SK-N-SH (cell line): Measurements from ENCODE around the gene FBN2. TPM values are rescaled to one million over a fixed set of nuclear protein-coding genes. Genes with fewer than 3 reads are reported as not detected.

Experiments
- CTCF ChIA-PET: fragments of 300-600, 350-600 bp; formaldehyde crosslinking; extraction: SDS; loops from one replicate; lab custom pipeline; 2021; lab: Yijun Ruan, JAX
- POLR2A ChIA-PET: fragments of 350-600 bp; sonication (Branson Sonifier 250); formaldehyde crosslinking; extraction: SDS; loops from one replicate; lab custom pipeline; 2020; ENCODE audit warnings: antibody characterized with exemption, inconsistent platforms; lab: Yijun Ruan, JAX
- DNase-seq: peaks from one replicate; pipeline ENCODE4 v3.0.0; 2012
- H2AFZ ChIP-seq: fragments of 200-600 bp; sonication (generic); 2 replicates; pipeline ENCODE4 v1.8.1; 2016; ENCODE audit warnings: antibody characterized with exemption, mild to moderate bottlenecking, low read depth
- H3F3A ChIP-seq: fragments of 200-600 bp; sonication (generic); replicated peaks from 2 replicates; pipeline ENCODE3; 2016; ENCODE audit warnings: antibody characterized with exemption, mild to moderate bottlenecking; ENCODE audit not compliant: insufficient read depth
- H3K27ac ChIP-seq, 2 experiments: fragments of 200-500 bp in 1 of 2; fragments of 200-600 bp in 1 of 2; sonication (Bioruptor generic) in 1 of 2; sonication (generic), shearing (Covaris generic) in 1 of 2; 2 replicates each; pipeline versions ENCODE4 v1.5.1 to v1.6.1; 2014 to 2016; ENCODE audit warnings: low read depth in 2 of 2, inconsistent platforms in 1 of 2, low read length in 1 of 2, mild to moderate bottlenecking in 1 of 2, mixed read lengths in 1 of 2
- H3K27me3 ChIP-seq: fragments of 200-600 bp; sonication (generic), shearing (Covaris generic); 2 replicates; pipeline ENCODE4 v1.6.1; 2016; ENCODE audit warnings: mixed run types; ENCODE audit not compliant: insufficient read depth
- H3K36me3 ChIP-seq, 2 experiments: fragments of 200-500 bp in 1 of 2; fragments of 200-600 bp in 1 of 2; sonication (Bioruptor generic) in 1 of 2; sonication (generic) in 1 of 2; replicated peaks in 1 of 2; 2 replicates each; pipeline versions ENCODE3 to v1.5.1; 2014 to 2016; ENCODE audit warnings: low read length in 1 of 2, mild to moderate bottlenecking in 1 of 2; ENCODE audit not compliant: insufficient read depth in 2 of 2, control insufficient read depth in 1 of 2
- H3K4me1 ChIP-seq, 2 experiments: fragments of 200-500 bp in 1 of 2; fragments of 200-600 bp in 1 of 2; sonication (Bioruptor generic) in 1 of 2; sonication (generic), shearing (Covaris generic) in 1 of 2; 2 replicates each; pipeline versions ENCODE4 v1.5.1 to v1.6.1; 2014 to 2016; ENCODE audit warnings: low read depth in 1 of 2, low read length in 1 of 2, mixed run types in 1 of 2; ENCODE audit not compliant: insufficient read depth in 2 of 2, control insufficient read depth in 1 of 2
- H3K4me2 ChIP-seq: fragments of 200-600 bp; sonication (generic), shearing (Covaris generic); 2 replicates; pipeline ENCODE4 v1.6.1; 2017; ENCODE audit warnings: mixed run types
- H3K4me3 ChIP-seq, 2 experiments: fragments of 200-500 bp in 1 of 2; fragments of 200-600 bp in 1 of 2; sonication (Bioruptor generic) in 1 of 2; sonication (generic), shearing (Covaris generic) in 1 of 2; 2 replicates each; pipeline versions ENCODE4 v1.5.1 to v1.8.1; 2014 to 2016; ENCODE audit warnings: low read depth in 2 of 2, inconsistent platforms in 1 of 2, low read length in 1 of 2, mild to moderate bottlenecking in 1 of 2, mixed read lengths in 1 of 2, moderate library complexity in 1 of 2
- H3K79me2 ChIP-seq: fragments of 200-600 bp; sonication (generic); 2 replicates; pipeline ENCODE4 v1.8.1; 2017; ENCODE audit warnings: mild to moderate bottlenecking; ENCODE audit not compliant: insufficient read depth
- H3K9ac ChIP-seq: fragments of 200-600 bp; sonication (generic); 2 replicates; pipeline ENCODE4 v1.6.1; 2017; ENCODE audit warnings: mixed run types
- H3K9me2 ChIP-seq: fragments of 200-600 bp; sonication (generic); 2 replicates; pipeline ENCODE4 v1.6.1; 2017; ENCODE audit warnings: mixed run types
- H3K9me3 ChIP-seq: fragments of 200-600 bp; sonication (generic); 2 replicates; pipeline ENCODE4 v1.6.1; 2017; ENCODE audit warnings: mixed run types, mild to moderate bottlenecking, moderate library complexity
- H4K20me1 ChIP-seq: fragments of 200-600 bp; sonication (generic); 2 replicates; pipeline ENCODE4 v1.6.1; 2017; ENCODE audit warnings: mild to moderate bottlenecking, mixed run types; ENCODE audit not compliant: insufficient read depth
- FOXJ3 ChIP-seq: sonication (generic); formaldehyde crosslinking; IDR thresholded peaks from 2 replicates; pipeline ENCODE4 v1.5.1; 2020; ENCODE audit warnings: mild to moderate bottlenecking, missing genetic modification reagents
- FOXM1 ChIP-seq: IDR thresholded peaks from 2 replicates; pipeline ENCODE4 v1.4.0; 2012; ENCODE audit warnings: low read depth, mild to moderate bottlenecking
- GABPA ChIP-seq: IDR thresholded peaks from 2 replicates; pipeline ENCODE4 v1.4.0; 2012; ENCODE audit warnings: low read depth, mild to moderate bottlenecking
- GATA2 ChIP-seq: sonication (generic); formaldehyde crosslinking; IDR thresholded peaks from 2 replicates; pipeline ENCODE4 v1.5.0; 2020; ENCODE audit warnings: mild to moderate bottlenecking, missing genetic modification reagents
- JUND ChIP-seq: IDR thresholded peaks from 2 replicates; pipeline ENCODE4 v1.4.0; 2012
- MAX ChIP-seq: IDR thresholded peaks from 2 replicates; pipeline ENCODE4 v1.4.0; 2012; ENCODE audit warnings: low read depth
- MEF2A ChIP-seq: IDR thresholded peaks from 2 replicates; pipeline ENCODE4 v1.4.0; 2012; ENCODE audit warnings: low read depth, borderline replicate concordance
- REST ChIP-seq: IDR thresholded peaks from 2 replicates; pipeline ENCODE4 v1.6.1; 2012; ENCODE audit warnings: mild to moderate bottlenecking, low read depth, low read length, moderate library complexity
- RFX5 ChIP-seq: IDR thresholded peaks from 2 replicates; pipeline ENCODE4 v1.6.1; 2012; ENCODE audit warnings: mild to moderate bottlenecking, improper control_type of control experiment, low read length
- RXRA ChIP-seq: IDR thresholded peaks from 2 replicates; pipeline ENCODE4 v1.4.0; 2012; ENCODE audit warnings: low read depth, mild to moderate bottlenecking, borderline replicate concordance
- SIN3A ChIP-seq: IDR thresholded peaks from 2 replicates; pipeline ENCODE4 v1.6.1; 2012; ENCODE audit warnings: low read depth, mild to moderate bottlenecking, low read length, moderate library complexity, borderline replicate concordance
- TAF1 ChIP-seq: IDR thresholded peaks from 2 replicates; pipeline ENCODE4 v1.6.1; 2012; ENCODE audit warnings: low read depth, mild to moderate bottlenecking, low read length, moderate library complexity, borderline replicate concordance
- TEAD4 ChIP-seq: IDR thresholded peaks from 2 replicates; pipeline ENCODE4 v1.4.0; 2012; ENCODE audit warnings: mild to moderate bottlenecking, borderline replicate concordance; ENCODE audit not compliant: insufficient read depth
- USF1 ChIP-seq: IDR thresholded peaks from 2 replicates; pipeline ENCODE4 v1.4.0; 2012; ENCODE audit warnings: low read depth, borderline replicate concordance
- USF2 ChIP-seq: fragments of 150-350 bp; IDR thresholded peaks from 2 replicates; pipeline ENCODE4 v1.6.1; 2017; ENCODE audit warnings: antibody characterized with exemption, low read length, low read depth, borderline replicate concordance
- YY1 ChIP-seq: IDR thresholded peaks from 2 replicates; pipeline ENCODE4 v1.4.0; 2012; ENCODE audit warnings: low read depth, mild to moderate bottlenecking
- WGBS: methylation state at CpG from one replicate; pipeline ENCODE4 v1.1.6; 2017; ENCODE audit warnings: low lambda C conversion rate; 5-methylcytosine and 5-hydroxymethylcytosine counted together
- polyA plus RNA-seq, 3 experiments: library from polyadenylated mRNA; depleted of rRNA; stranded (reverse); fragments of >200 nt; gene quantifications; 2 replicates each; pipeline ENCODE4 v1.2.3, GENCODE V29; 2012

The FBN2 gene
- polyA plus RNA-seq, 1 of the 3 experiments (the other 2 are of a cell fraction): 2.2 TPM

GRCh38 chr5:128551476-128551875 is 13.4 kb upstream of the FBN2 start:
- Histone ChIP-seq H3K4me2 (no peak overlapping the region), H2AFZ (no peak overlapping the region), H3F3A (no peaks in the 10 kb centered on the region), H3K79me2 (no peaks in the 10 kb centered on the region), H3K4me1 (no peaks in the 10 kb centered on the region), H3K27ac (no peak overlapping the region), H3K9me3 (no peaks in the 10 kb centered on the region), H3K4me3 (no peak overlapping the region), H3K36me3 (no peaks in the 10 kb centered on the region), H4K20me1 (no peaks in the 10 kb centered on the region), H3K9me2 (peaks cover 3% of the 10 kb centered on the region; the same call in 1 of the 2 replicates), H3K9ac (no peak overlapping the region), H3K27me3 (no peaks in the 10 kb centered on the region)
- TF ChIP-seq YY1 (no peak), TEAD4 (no peak), MEF2A (no peak), SIN3A (no peak), GATA2 (no peak), RFX5 (no peak), FOXM1 (no peak), RXRA (no peak), GABPA (no peak), USF1 (no peak), USF2 (no peak), REST (no peak), FOXJ3 (no peak)
- CTCF ChIA-PET: no interaction called here
- POLR2A ChIA-PET: no interaction called here
- WGBS: 14% methylated on average over 1 of the region's 1 CpG
- no peak for DNase-seq

GRCh38 chr5:128549496-128549895 is 11.5 kb upstream of the FBN2 start:
- no peak for DNase-seq
- no peak overlapping the region for H3K4me2 ChIP-seq
- H3K9ac ChIP-seq: no peak overlapping the region
- no peaks in the 10 kb centered on the region for H3K27me3 ChIP-seq
- H3K36me3 ChIP-seq: no peaks in the 10 kb centered on the region
- CTCF ChIA-PET: no interaction called here
- H3K4me1 ChIP-seq: no peaks in the 10 kb centered on the region
- no peaks in the 10 kb centered on the region; the same call in 1 of the 2 replicates for H3K9me3 ChIP-seq
- POLR2A ChIA-PET: no interaction called here
- TF ChIP-seq MAX (no peak), SIN3A (no peak), JUND (no peak), TEAD4 (no peak), TAF1 (no peak)
- H4K20me1 ChIP-seq: no peaks in the 10 kb centered on the region
- no peaks in the 10 kb centered on the region for H3F3A ChIP-seq
- H3K27ac ChIP-seq: no peak overlapping the region
- no peak overlapping the region for H2AFZ ChIP-seq
- H3K4me3 ChIP-seq: no peak overlapping the region
- H3K9me2 ChIP-seq: peaks cover 3% of the 10 kb centered on the region; the same call in 1 of the 2 replicates
- no peaks in the 10 kb centered on the region for H3K79me2 ChIP-seq
